AG09319 (cell line): ENCODE results near the gene EIF1B.

Source experiments
- DNase-seq: peaks from one replicate; pipeline ENCODE4 v3.0.0-alpha.2; 2010; ENCODE audit warnings: low read depth; ENCODE audit errors: extremely low read depth
- CTCF ChIP-seq: IDR thresholded peaks from 2 replicates; pipeline ENCODE4 v1.5.1; 2011; ENCODE audit warnings: low read depth, mild to moderate bottlenecking, inconsistent platforms, low read length, moderate library complexity

The EIF1B gene

GRCh38 chr3:40323946-40324345 is 14.4 kb downstream of the EIF1B start:
- no peak for TF ChIP-seq CTCF
- no peak for DNase-seq

DNA sequence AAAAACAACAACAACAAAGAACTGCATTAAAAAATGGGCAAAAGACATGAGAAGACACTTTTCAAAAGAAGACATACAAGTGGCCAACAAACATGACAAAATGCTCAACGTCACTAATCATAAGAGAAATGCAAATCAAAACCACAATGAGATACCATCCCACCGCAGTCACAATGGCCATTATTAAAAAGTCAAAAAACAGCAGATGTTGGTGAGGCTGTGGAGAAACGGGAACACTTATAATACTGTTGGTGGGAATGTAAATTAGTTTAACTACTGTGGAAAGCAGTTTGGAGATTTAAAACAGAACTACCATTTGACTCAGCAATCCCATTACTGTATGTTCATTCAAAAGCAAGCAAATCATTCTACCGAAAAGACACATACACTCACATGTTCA is 15.1 kb downstream of the EIF1B start:
- no peak for DNase-seq

GRCh38 chr3:40325465-40325864 is 16.0 kb downstream of the EIF1B start:
- no peak for DNase-seq
- TF ChIP-seq CTCF: no peak

More for the DNA sequence above, 15.1 kb downstream of the EIF1B start:
- TF ChIP-seq CTCF: no peak

DNA sequence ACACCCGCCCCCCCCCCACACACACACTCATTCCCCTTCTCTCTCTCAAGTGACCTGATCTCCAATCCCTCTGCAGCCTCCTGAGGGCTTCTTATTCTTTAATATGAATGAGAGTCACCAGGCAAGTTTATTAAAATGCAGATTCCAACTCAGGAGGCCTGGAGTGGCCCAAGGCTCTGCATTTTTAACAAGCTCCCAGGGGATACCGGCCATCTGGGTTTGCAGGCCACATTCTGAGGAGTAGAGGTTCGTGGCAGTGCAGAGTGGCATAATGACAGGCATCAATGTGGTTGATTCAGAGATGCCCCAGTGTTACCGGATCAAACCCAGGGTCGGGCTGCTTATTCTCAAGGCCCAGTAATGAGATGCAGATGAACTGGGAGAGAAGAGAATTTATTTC is 18.9 kb downstream of the EIF1B start:
- no peak for TF ChIP-seq CTCF
- DNase-seq: no peak

GRCh38 chr3:40329071-40329470 is 19.6 kb downstream of the EIF1B start:
- DNase-seq: no peak
- no peak for TF ChIP-seq CTCF

DNA sequence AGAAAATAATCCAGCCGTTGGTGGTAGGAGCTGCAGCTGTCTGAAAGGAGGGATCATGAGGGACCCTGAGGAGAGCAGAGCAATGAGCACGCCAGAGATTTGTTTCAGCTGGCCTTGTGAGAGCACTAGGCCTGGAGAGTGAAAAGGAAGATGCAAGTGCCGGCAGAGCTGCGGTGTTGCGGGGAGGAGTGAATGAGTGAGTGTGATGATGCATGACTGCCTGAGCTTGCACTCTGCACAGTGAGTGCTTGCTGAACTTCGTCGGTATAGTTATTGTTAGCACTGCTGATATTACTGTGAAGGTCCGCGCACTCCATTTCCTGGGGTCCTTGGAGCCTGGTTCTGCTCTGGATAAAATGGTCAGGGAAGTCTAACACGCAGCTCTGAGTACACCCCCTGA is 23.2 kb downstream of the EIF1B start:
- DNase-seq: no peak
- TF ChIP-seq CTCF: no peak

- no peak for DNase-seq
- TF ChIP-seq CTCF: no peak
These were observed 23.9 kb downstream of the EIF1B start for GRCh38 chr3:40333416-40333815.

GRCh38 chr3:40333852-40334251 is 24.3 kb downstream of the EIF1B start:
- no peak for DNase-seq
- TF ChIP-seq CTCF: no peak
